ENCODE measurements around the gene ADGRL1. TPM values are rescaled to one million over a fixed set of nuclear protein-coding genes. Genes with fewer than 3 reads are reported as not detected.

Gene ADGRL1
- total RNA-seq, 1 experiment from 2014 or later = 117 TPM

DNA sequence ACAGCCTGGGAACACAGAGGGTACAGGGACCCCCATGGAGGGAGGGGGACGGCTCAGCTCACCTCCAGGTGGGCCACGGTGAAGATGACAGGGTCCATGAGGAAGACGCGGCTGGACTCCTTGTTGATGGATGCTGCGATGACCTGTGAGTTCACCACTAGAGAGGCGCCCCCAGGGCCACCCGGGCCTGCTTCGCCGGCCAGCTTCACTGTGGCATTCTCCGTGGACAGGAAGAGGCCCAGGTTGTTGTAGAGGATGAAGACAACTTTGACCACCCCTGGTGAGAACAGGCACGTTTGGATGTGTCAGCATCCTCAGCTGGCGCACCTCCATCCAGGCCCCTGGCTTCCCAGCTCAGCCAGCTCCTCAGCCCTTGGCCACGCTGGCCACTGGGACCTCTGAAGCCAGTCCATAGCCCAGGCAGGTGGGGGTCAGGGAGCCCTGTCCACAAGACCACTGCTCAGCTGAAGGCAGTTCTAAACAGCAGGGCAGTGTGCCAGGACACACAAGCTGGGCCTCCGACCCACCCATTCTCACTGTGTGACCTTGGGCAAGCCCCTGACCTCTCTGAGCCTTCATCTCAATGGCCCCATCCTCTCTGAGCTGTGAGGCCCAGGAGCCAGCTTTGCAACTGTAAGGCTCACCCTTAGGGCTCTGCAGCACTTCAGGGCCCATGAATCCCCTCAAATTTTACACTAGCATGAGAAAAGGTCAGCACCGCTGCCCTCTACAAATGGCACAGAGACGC, 47.5 kb downstream of the ADGRL1 start:
- H3K9me3 ChIP-seq (ENCODE audit: control insufficient read depth, low read depth, low read length) = no peaks in the 10 kb centered on the region

More for the DNA sequence above, 47.5 kb downstream of the ADGRL1 start:
- no peak overlapping the region for H2BK12ac ChIP-seq (ENCODE audit: insufficient read length, low read depth, low read length)
- H4K20me1 ChIP-seq (ENCODE audit: control insufficient read depth, insufficient read depth, insufficient read length) = no peaks in the 10 kb centered on the region
- no peak overlapping the region for H2AFZ ChIP-seq (ENCODE audit: low read length)
- H2BK120ac ChIP-seq (ENCODE audit: low read depth, low read length, poor library complexity, severe bottlenecking) = no peak overlapping the region
- H2AK5ac ChIP-seq (ENCODE audit: insufficient read length, low read length) = no peak overlapping the region
- H3K79me1 ChIP-seq (ENCODE audit: insufficient read depth, low read depth, low read length, poor library complexity, severe bottlenecking) = no peaks in the 10 kb centered on the region
- no peak overlapping the region for H3K4me3 Mint-ChIP-seq
- no peak overlapping the region for H2BK15ac ChIP-seq (ENCODE audit: low read depth, low read length)
- no peak overlapping the region; a peak in 2 of 7 replicates for H3K27ac Mint-ChIP-seq
- H3K27me3 ChIP-seq (ENCODE audit: insufficient read depth, low read length) = no peaks in the 10 kb centered on the region
- peaks cover 32 to 74% (median 66%) of the 10 kb centered on the region in 3 experiments; a peak in 6 of 7 replicates for H3K36me3 Mint-ChIP-seq (ENCODE audit: insufficient read depth in 1 of 3, low read depth in 3 of 3)
- no peak overlapping the region for H2BK20ac ChIP-seq (ENCODE audit: low read depth, low read length, poor library complexity, severe bottlenecking)
- H3K56ac ChIP-seq (ENCODE audit: insufficient read length, low read depth, low read length) = no peak overlapping the region
- H3K27ac ChIP-seq (ENCODE audit: insufficient read length, low read depth, low read length) = no peak overlapping the region
- no peak overlapping the region for H3K23ac ChIP-seq (ENCODE audit: insufficient read length, low read depth, low read length)
- no peaks in the 10 kb centered on the region for H3K23me2 ChIP-seq (ENCODE audit: insufficient read length, low read depth, low read length, poor library complexity, severe bottlenecking)
- H3K14ac ChIP-seq (ENCODE audit: insufficient read depth, low read length) = no peak overlapping the region
- H3K27me3 Mint-ChIP-seq (ENCODE audit: low read depth) = no peaks in the 10 kb centered on the region
- H4K91ac ChIP-seq (ENCODE audit: insufficient read length, low read depth, low read length) = no peak overlapping the region
- no peak overlapping the region for H3K9ac ChIP-seq (ENCODE audit: extremely low read depth, insufficient read length, low read length)
- H2BK5ac ChIP-seq (ENCODE audit: insufficient read length, low read length) = no peak overlapping the region
- no peak overlapping the region for H4K8ac ChIP-seq (replicated peaks; ENCODE audit: insufficient read length, low read depth, low read length)
- H3K79me2 ChIP-seq (ENCODE audit: insufficient read depth, low read length) = no peaks in the 10 kb centered on the region
- H3K4me1 Mint-ChIP-seq = no peaks in the 10 kb centered on the region
- H3K4ac ChIP-seq (ENCODE audit: low read depth, low read length) = no peak overlapping the region
- H3T11ph ChIP-seq (ENCODE audit: low read length) = no peak overlapping the region
- no peak overlapping the region for H4K5ac ChIP-seq (ENCODE audit: insufficient read length, low read depth, low read length)
- H3K18ac ChIP-seq (ENCODE audit: insufficient read length, low read depth, low read length) = no peak overlapping the region
- DNase-seq = no peak
- TF ChIP-seq CTCF (conservative IDR thresholded peaks at IDR 0.05) = no peak
- no peaks in the 10 kb centered on the region for H3K9me3 Mint-ChIP-seq
- H3K4me2 ChIP-seq (ENCODE audit: insufficient read depth, insufficient read length, low read length) = no peak overlapping the region
- no CpG with 5 or more reads among the region's 16 CpGs for WGBS (ENCODE audit: extremely low coverage, insufficient read length, low lambda C conversion rate)
- no peaks in the 10 kb centered on the region for H3K4me1 ChIP-seq (ENCODE audit: insufficient read depth, low read length)

Data from H9 (cell line).